Activated CD4-positive, alpha-beta memory T cell treated with anti-CD3 and anti-CD28 coated beads for 36 hours (primary cell): Measurements from ENCODE around the gene TSHZ2. TPM values are rescaled to one million over a fixed set of nuclear protein-coding genes. Genes with fewer than 3 reads are reported as not detected.

ENCODE experiments used
- CTCF ChIA-PET: fragments of 350-600 bp; sonication (Branson Sonifier 250); formaldehyde crosslinking; loops from one replicate; lab custom pipeline; 2021; ENCODE audit warnings: antibody characterized with exemption, inconsistent platforms; lab: Charles Lee
- POLR2A ChIA-PET: fragments of 350-600 bp; sonication (Branson Sonifier 250); formaldehyde crosslinking; loops from one replicate; lab custom pipeline; 2021; ENCODE audit warnings: antibody characterized with exemption; lab: Charles Lee
- DNase-seq: peaks from one replicate; pipeline ENCODE4 v3.0.0-alpha.2; 2020
- H3K27ac Mint-ChIP-seq: one replicate; pipeline ENCODE4 v1.8.0; 2021; ENCODE audit warnings: mixed read lengths
- H3K27me3 Mint-ChIP-seq: one replicate; pipeline ENCODE4 v1.8.0; 2021; ENCODE audit warnings: mixed read lengths
- H3K36me3 Mint-ChIP-seq: one replicate; pipeline ENCODE4 v1.8.0; 2021; ENCODE audit warnings: mixed read lengths
- H3K4me1 Mint-ChIP-seq: one replicate; pipeline ENCODE4 v1.8.0; 2021; ENCODE audit warnings: low read depth, mixed read lengths
- H3K4me3 Mint-ChIP-seq: one replicate; pipeline ENCODE4 v1.8.0; 2021; ENCODE audit warnings: mild to moderate bottlenecking, mixed read lengths
- H3K9me3 Mint-ChIP-seq: one replicate; pipeline ENCODE4 v1.8.0; 2021; ENCODE audit warnings: mixed read lengths
- intact Hi-C: fragments of 100-400 bp; cut with micrococcal nuclease; formaldehyde crosslinking; loops from one replicate; pipeline ENCODE4 v1.15.1; 2023
- total RNA-seq, 2 experiments: library from RNA; stranded (reverse); gene quantifications; one replicate each; pipeline ENCODE4 v1.2.3, GENCODE V29; 2021

Gene TSHZ2
- total RNA-seq, 2 experiments from 2014 or later, result 28.9 to 36.0 TPM

- H3K36me3 Mint-ChIP-seq, result peaks cover 5% of the 10 kb centered on the region
- H3K4me3 Mint-ChIP-seq, result no peak overlapping the region
- ChIA-PET POLR2A (no interaction called here), CTCF (interaction anchor here (0.8 kb wide), 1 partner anchor 17 kb away, joined by 4 read pairs; no protein-coding TSS in a partner anchor)
- no peak overlapping the region for H3K27ac Mint-ChIP-seq
- no peaks in the 10 kb centered on the region for H3K9me3 Mint-ChIP-seq
- intact Hi-C loops, result no loop called here
- H3K4me1 Mint-ChIP-seq, result no peaks in the 10 kb centered on the region
- no peaks in the 10 kb centered on the region for H3K27me3 Mint-ChIP-seq
- no peak for DNase-seq
Measured at GRCh38 chr20:53294804-53295203, 322.6 kb downstream of the TSHZ2 start.

GRCh38 chr20:53296025-53296424 lies 323.9 kb downstream of the TSHZ2 start:
- intact Hi-C loops, result no loop called here
- no peaks in the 10 kb centered on the region for H3K9me3 Mint-ChIP-seq
- H3K36me3 Mint-ChIP-seq, result peaks cover 3% of the 10 kb centered on the region
- DNase-seq, result no peak
- no peak overlapping the region for H3K27ac Mint-ChIP-seq
- no peaks in the 10 kb centered on the region for H3K27me3 Mint-ChIP-seq
- no peak overlapping the region for H3K4me3 Mint-ChIP-seq
- no peaks in the 10 kb centered on the region for H3K4me1 Mint-ChIP-seq
- ChIA-PET CTCF (no interaction called here), POLR2A (no interaction called here)

DNA sequence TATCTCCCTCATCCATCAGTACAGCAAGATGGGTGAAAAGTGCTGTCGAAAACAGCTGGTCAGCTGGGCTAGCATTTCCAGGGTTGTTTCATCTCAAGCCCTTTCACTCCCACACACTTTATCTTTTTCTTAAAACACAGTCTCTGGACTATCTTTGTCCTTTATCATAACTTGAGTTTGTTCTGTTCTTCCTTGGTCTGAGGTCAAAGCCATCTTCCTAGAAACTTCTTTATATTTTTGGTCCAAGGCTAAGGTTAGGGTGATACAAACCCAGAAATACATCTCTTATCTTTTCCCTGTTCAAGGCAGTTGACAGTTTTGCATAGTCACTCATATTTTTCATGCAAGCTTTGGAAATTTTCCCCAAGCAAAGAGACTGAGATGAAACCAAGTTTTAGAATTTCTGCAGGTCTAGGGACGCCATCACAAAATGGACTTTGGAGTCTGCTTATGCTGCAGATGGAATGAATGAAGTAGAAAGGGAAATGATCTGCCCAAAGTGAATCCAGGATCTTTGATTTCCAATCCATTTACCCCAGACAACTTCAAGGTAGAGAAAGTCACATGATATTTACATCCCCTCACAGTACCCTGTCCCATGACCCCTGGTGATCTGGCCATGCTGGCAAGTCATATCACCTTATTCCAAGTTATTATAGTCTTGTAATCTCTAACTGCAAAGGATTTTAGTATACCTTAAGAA lies 324.4 kb downstream of the TSHZ2 start:
- POLR2A ChIA-PET, result no interaction called here

DNA sequence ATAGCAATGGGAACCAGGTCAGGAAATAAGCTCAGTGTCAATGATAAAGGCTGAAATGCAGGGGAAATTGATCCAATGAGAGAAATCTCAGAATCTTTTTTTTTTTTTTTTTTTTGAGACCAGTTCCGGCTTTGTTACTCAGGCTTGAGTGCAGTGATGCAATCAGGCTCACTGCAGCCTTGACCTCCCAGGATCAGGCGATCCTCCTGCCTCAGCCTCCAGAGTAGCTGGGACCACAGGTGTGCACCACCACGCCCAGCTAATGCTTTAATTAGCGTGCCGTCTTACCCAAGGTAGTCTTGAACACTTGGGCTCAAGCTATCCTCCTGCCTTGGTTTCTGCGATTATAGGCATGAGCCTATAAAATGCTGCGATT lies 325.0 kb downstream of the TSHZ2 start:
- H3K9me3 Mint-ChIP-seq, result no peaks in the 10 kb centered on the region
- peaks cover 3% of the 10 kb centered on the region for H3K36me3 Mint-ChIP-seq
- H3K27me3 Mint-ChIP-seq, result no peaks in the 10 kb centered on the region
- intact Hi-C loops, result no loop called here
- H3K4me1 Mint-ChIP-seq, result no peaks in the 10 kb centered on the region
- CTCF ChIA-PET, result no interaction called here
- no peak for DNase-seq
- POLR2A ChIA-PET, result no interaction called here
- H3K27ac Mint-ChIP-seq, result no peak overlapping the region
- H3K4me3 Mint-ChIP-seq, result no peak overlapping the region

More for the DNA sequence above, 324.4 kb downstream of the TSHZ2 start:
- no peaks in the 10 kb centered on the region for H3K9me3 Mint-ChIP-seq
- H3K4me1 Mint-ChIP-seq, result no peaks in the 10 kb centered on the region
- CTCF ChIA-PET, result no interaction called here
- H3K4me3 Mint-ChIP-seq, result no peak overlapping the region
- no peak overlapping the region for H3K27ac Mint-ChIP-seq
- peaks cover 3% of the 10 kb centered on the region for H3K36me3 Mint-ChIP-seq
- no peaks in the 10 kb centered on the region for H3K27me3 Mint-ChIP-seq
- intact Hi-C loops, result no loop called here
- DNase-seq, result no peak

GRCh38 chr20:53298260-53298659 lies 326.1 kb downstream of the TSHZ2 start:
- intact Hi-C loops, result no loop called here
- no peaks in the 10 kb centered on the region for H3K27me3 Mint-ChIP-seq
- POLR2A ChIA-PET, result no interaction called here
- DNase-seq, result no peak
- no peaks in the 10 kb centered on the region for H3K9me3 Mint-ChIP-seq
- no peaks in the 10 kb centered on the region for H3K4me1 Mint-ChIP-seq
- no peak overlapping the region for H3K27ac Mint-ChIP-seq
- no peak overlapping the region for H3K4me3 Mint-ChIP-seq
- CTCF ChIA-PET, result no interaction called here
- H3K36me3 Mint-ChIP-seq, result peaks cover 2% of the 10 kb centered on the region

DNA sequence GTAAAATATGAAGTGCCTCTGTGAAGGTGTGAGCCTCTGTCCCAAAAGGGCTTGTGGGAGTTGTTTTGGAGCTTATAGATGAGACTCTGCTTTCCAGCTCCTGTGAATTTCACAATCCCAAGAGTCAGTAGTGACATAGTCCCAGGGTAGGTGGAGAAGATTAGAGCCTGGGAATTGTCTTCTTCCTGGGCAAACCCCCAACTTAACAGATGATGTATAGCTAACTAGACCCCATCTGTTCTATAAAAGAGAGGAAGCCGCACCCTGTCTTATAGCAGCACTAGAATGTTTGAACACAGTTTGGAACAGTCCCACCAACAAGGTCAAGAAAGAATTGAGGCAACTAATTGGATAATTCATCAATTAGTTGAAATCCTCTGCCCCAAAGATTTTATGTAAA lies 326.8 kb downstream of the TSHZ2 start:
- H3K27ac Mint-ChIP-seq, result no peak overlapping the region
- DNase-seq, result no peak
- H3K9me3 Mint-ChIP-seq, result no peaks in the 10 kb centered on the region
- intact Hi-C loops, result no loop called here
- peaks cover 2% of the 10 kb centered on the region for H3K36me3 Mint-ChIP-seq
- H3K27me3 Mint-ChIP-seq, result no peaks in the 10 kb centered on the region
- POLR2A ChIA-PET, result no interaction called here
- H3K4me1 Mint-ChIP-seq, result no peaks in the 10 kb centered on the region
- CTCF ChIA-PET, result interaction anchor here (1.0 kb wide), 1 partner anchor 248 kb away, joined by 3 read pairs; no protein-coding TSS in a partner anchor
- no peak overlapping the region for H3K4me3 Mint-ChIP-seq

DNA sequence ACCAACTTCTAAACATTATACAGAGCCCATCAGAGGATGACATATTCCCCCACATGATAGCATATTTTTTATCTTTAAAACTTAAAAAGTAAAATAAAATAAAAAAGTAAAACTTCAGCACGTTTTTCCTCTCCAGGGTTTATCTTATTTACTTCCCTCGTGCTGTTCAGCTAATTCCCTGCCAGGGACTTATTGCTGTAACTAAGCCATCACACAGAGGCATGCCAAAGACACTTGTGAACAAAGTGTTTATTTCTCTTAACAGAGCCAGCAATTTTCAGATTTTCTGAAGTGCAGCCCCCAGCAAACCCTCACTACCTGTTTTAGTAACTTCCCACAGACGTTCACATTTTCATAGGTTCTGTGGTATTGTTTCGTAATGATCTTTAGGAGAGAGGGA lies 327.7 kb downstream of the TSHZ2 start:
- ChIA-PET POLR2A (no interaction called here), CTCF (interaction anchor here (1.0 kb wide), 1 partner anchor 248 kb away, joined by 3 read pairs; no protein-coding TSS in a partner anchor)
- Mint-ChIP-seq H3K27ac (no peak overlapping the region), H3K36me3 (peaks cover 5% of the 10 kb centered on the region), H3K27me3 (no peaks in the 10 kb centered on the region), H3K4me1 (no peaks in the 10 kb centered on the region), H3K9me3 (no peaks in the 10 kb centered on the region), H3K4me3 (no peak overlapping the region)
- intact Hi-C loops, result no loop called here
- DNase-seq, result no peak

- Mint-ChIP-seq H3K27ac (no peak overlapping the region), H3K27me3 (no peaks in the 10 kb centered on the region), H3K9me3 (no peaks in the 10 kb centered on the region), H3K36me3 (peaks cover 5% of the 10 kb centered on the region), H3K4me3 (no peak overlapping the region), H3K4me1 (no peaks in the 10 kb centered on the region)
- ChIA-PET POLR2A (no interaction called here), CTCF (no interaction called here)
- no peak for DNase-seq
- intact Hi-C loops, result no loop called here
Measured at GRCh38 chr20:53301869-53302268, 329.7 kb downstream of the TSHZ2 start.

GRCh38 chr20:53302695-53303412 lies 330.7 kb downstream of the TSHZ2 start:
- DNase-seq, result no peak
- POLR2A ChIA-PET, result no interaction called here
- no peak overlapping the region for H3K27ac Mint-ChIP-seq
- intact Hi-C loops, result no loop called here
- CTCF ChIA-PET, result interaction anchor here (0.5 kb wide), 1 partner anchor 206 kb away, joined by 6 read pairs; no protein-coding TSS in a partner anchor
- no peaks in the 10 kb centered on the region for H3K9me3 Mint-ChIP-seq
- no peaks in the 10 kb centered on the region for H3K4me1 Mint-ChIP-seq
- no peaks in the 10 kb centered on the region for H3K27me3 Mint-ChIP-seq
- no peak overlapping the region for H3K4me3 Mint-ChIP-seq
- peaks cover 5% of the 10 kb centered on the region for H3K36me3 Mint-ChIP-seq

DNA sequence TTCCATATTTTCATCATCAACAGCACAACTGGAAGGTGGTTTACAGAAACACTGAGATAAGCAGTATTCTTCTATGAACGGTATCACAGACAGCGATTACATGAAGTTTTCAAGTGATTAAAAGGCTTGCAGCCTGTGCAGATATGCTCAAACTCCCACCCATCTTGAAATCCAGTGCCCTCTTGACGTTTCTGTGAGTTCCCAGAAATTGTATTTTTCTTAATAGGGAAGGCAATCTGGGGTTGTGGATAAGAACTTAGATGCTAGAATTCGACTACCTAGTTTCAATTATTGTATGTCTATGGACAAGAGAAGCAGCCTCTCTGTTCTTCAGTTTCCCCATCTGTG lies 331.2 kb downstream of the TSHZ2 start:
- no peaks in the 10 kb centered on the region for H3K27me3 Mint-ChIP-seq
- DNase-seq, result no peak
- H3K4me3 Mint-ChIP-seq, result no peak overlapping the region
- H3K36me3 Mint-ChIP-seq, result peaks cover 5% of the 10 kb centered on the region
- ChIA-PET POLR2A (no interaction called here), CTCF (no interaction called here)
- no peak overlapping the region for H3K27ac Mint-ChIP-seq
- intact Hi-C loops, result no loop called here
- no peaks in the 10 kb centered on the region for H3K4me1 Mint-ChIP-seq
- H3K9me3 Mint-ChIP-seq, result no peaks in the 10 kb centered on the region

DNA sequence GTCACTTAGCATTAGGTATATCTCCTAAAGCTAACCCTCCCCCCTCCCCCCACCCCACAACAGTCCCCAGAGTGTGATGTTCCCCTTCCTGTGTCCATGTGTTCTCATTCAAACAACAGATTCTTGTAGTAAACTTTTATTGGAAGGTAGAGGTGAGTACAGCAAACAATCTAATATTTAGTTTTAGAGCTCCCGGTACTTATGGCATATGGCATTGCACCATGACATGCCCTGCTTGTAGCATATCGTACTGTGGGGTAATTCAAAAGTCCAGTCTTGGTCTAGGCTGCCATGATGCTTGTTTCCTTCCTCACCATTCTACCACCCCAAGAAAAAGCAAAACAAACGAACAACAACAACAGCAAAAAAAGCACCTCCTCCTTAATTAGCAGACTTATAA lies 332.0 kb downstream of the TSHZ2 start:
- no peaks in the 10 kb centered on the region for H3K9me3 Mint-ChIP-seq
- no peak for DNase-seq
- no peaks in the 10 kb centered on the region for H3K27me3 Mint-ChIP-seq
- H3K4me1 Mint-ChIP-seq, result no peaks in the 10 kb centered on the region
- H3K4me3 Mint-ChIP-seq, result no peak overlapping the region
- intact Hi-C loops, result no loop called here
- CTCF ChIA-PET, result no interaction called here
- H3K36me3 Mint-ChIP-seq, result peaks cover 5% of the 10 kb centered on the region
- POLR2A ChIA-PET, result no interaction called here
- no peak overlapping the region for H3K27ac Mint-ChIP-seq

DNA sequence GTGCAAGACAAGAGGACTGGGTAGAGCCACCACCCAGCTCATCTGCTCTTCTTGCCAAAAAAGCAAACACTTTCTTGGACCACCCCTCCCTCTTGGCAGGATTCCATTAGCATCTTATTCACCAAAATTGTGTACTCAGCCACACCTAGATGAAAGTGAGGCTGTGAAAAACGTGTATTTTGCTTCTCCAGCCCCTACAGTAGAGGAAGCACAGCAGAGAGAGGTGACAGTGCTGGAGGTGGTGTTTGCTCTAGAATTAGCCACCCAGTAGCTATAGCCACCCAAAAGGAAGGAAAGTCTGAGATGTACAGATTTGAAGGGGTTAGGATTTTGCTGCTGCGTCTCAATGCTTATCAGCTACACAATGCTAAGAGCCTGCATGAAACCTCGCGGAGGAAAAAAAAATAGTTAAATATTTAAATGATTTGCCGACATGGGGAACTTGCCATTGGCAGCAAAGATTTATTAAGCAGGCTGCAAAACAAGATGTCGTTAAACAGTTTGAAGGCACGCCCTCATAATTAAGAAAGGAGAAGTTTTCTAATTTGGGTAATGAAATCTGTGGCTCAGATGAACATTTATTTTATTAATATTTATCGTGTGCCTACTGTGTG lies 334.1 kb downstream of the TSHZ2 start:
- Mint-ChIP-seq H3K27me3 (no peaks in the 10 kb centered on the region), H3K9me3 (no peaks in the 10 kb centered on the region), H3K27ac (no peak overlapping the region), H3K4me1 (no peaks in the 10 kb centered on the region), H3K36me3 (peaks cover 7% of the 10 kb centered on the region), H3K4me3 (no peak overlapping the region)
- CTCF ChIA-PET, result no interaction called here
- POLR2A ChIA-PET, result no interaction called here
- no peak for DNase-seq
- intact Hi-C loops, result no loop called here
